ENCODE results near the gene HOXB8.

HOXB8 gene

GRCh38 chr17:48610282-48611211 is 4.5 kb downstream of the HOXB8 start, which contains the start of gene HOXB7:
Gene HOXB7, minus strand, starts transcription at chr17:48611017. Its CDS starts 99 bp downstream, at chr17:48610918.
- no peak for DNase-seq (ENCODE audit: low spot score)

- DNase-seq (ENCODE audit: low spot score): no peak
Measured at GRCh38 chr17:48609759-48610281, 5.3 kb downstream of the HOXB8 start.

- no peak for DNase-seq (ENCODE audit: low spot score)
Measured at GRCh38 chr17:48609033-48609432, 6.1 kb downstream of the HOXB8 start.

- no peak for DNase-seq (ENCODE audit: low spot score)
Measured at GRCh38 chr17:48608494-48608834, 6.6 kb downstream of the HOXB8 start.

- DNase-seq (ENCODE audit: low spot score): no peak
Measured at GRCh38 chr17:48606892-48607614, 8.0 kb downstream of the HOXB8 start.

GRCh38 chr17:48605991-48606891 is 8.9 kb downstream of the HOXB8 start:
- DNase-seq (ENCODE audit: low spot score): no peak

GRCh38 chr17:48605409-48605919 is 9.6 kb downstream of the HOXB8 start:
- no peak for DNase-seq (ENCODE audit: low spot score)

GRCh38 chr17:48604770-48605329 is 10.2 kb downstream of the HOXB8 start, which contains the start of gene HOXB6:
Gene HOXB6, minus strand, starts transcription at chr17:48604986. Its CDS starts 6,836 bp downstream, at chr17:48598150.
- no peak for DNase-seq (ENCODE audit: low spot score)

GRCh38 chr17:48603959-48604769 is 10.9 kb downstream of the HOXB8 start:
- no peak for DNase-seq (ENCODE audit: low spot score)

GRCh38 chr17:48601539-48602425 is 13.3 kb downstream of the HOXB8 start:
- DNase-seq (ENCODE audit: low spot score): no peak

- no peak for DNase-seq (ENCODE audit: low spot score)
Measured at GRCh38 chr17:48601207-48601538, 13.9 kb downstream of the HOXB8 start.

GRCh38 chr17:48600244-48601098 is 14.6 kb downstream of the HOXB8 start:
- no peak for DNase-seq (ENCODE audit: low spot score)

- no peak for DNase-seq (ENCODE audit: low spot score)
Measured at GRCh38 chr17:48599354-48599753, 15.7 kb downstream of the HOXB8 start.

GRCh38 chr17:48598736-48599135 is 16.4 kb downstream of the HOXB8 start:
- DNase-seq (ENCODE audit: low spot score): no peak

GRCh38 chr17:48597778-48598631 is 17.1 kb downstream of the HOXB8 start:
- no peak for DNase-seq (ENCODE audit: low spot score)

GRCh38 chr17:48597528-48597777 is 17.6 kb downstream of the HOXB8 start:
- DNase-seq (ENCODE audit: low spot score): no peak

GRCh38 chr17:48596735-48597527 is 18.2 kb downstream of the HOXB8 start:
- no peak for DNase-seq (ENCODE audit: low spot score)
